Measurements from ENCODE around the gene KANSL1L. TPM values are rescaled to one million over a fixed set of nuclear protein-coding genes. Genes with fewer than 3 reads are reported as not detected.

The KANSL1L gene
- total and polyA plus RNA-seq, 2 donors (not counting 1 experiment from before 2014, with no cell fraction given): 7.3 to 26.1 TPM

- Histone ChIP-seq H4K20me1 (ENCODE audit: control insufficient read depth, extremely low read depth, insufficient read depth, low read length) (no peaks in the 10 kb centered on the region), H3K4me2 (ENCODE audit: extremely low read depth, insufficient read depth, low read length) (peak overlapping the region; percentile 86), H3K4me3 (replicated peaks in 1 of 4; ENCODE audit: control extremely low read depth in 1 of 4, insufficient read depth in 1 of 4, low read depth in 3 of 4, low read length in 4 of 4) (peak overlapping the region; percentile 68 to 90 (median 70)), H3K9ac (ENCODE audit: insufficient read depth, low read length) (peak overlapping the region; percentile 93), H3K36me3 (ENCODE audit: control insufficient read depth, insufficient read depth, low read length) (no peaks in the 10 kb centered on the region), H3K79me2 (ENCODE audit: control insufficient read depth, insufficient read depth, low read length) (peaks cover 30% of the 10 kb centered on the region), H3K9me3 (ENCODE audit: control insufficient read depth, insufficient read depth, low read depth, low read length) (no peaks in the 10 kb centered on the region), H3K27ac (ENCODE audit: insufficient read depth, low read length) (peak overlapping the region; percentile 98), H2AFZ (ENCODE audit: low read length) (peak overlapping the region; percentile 68), H3K4me1 (ENCODE audit: control insufficient read depth, extremely low read depth, insufficient read depth, low read length) (peaks cover 2% of the 10 kb centered on the region), H3K27me3 (ENCODE audit: control insufficient read depth, insufficient read depth, low read length) (no peaks in the 10 kb centered on the region)
- peak; percentile 91 to 96 for DNase-seq (ENCODE audit: low read depth in 2 of 2)
- TF ChIP-seq EZH2 (IDR thresholded peaks at IDR 0.05; ENCODE audit: low read length, missing control alignments) (no peak), CTCF (conservative IDR thresholded peaks at IDR 0.05 in 1 of 2, IDR thresholded peaks at IDR 0.05 in 1 of 2; ENCODE audit: low read depth in 1 of 2, low read length in 2 of 2) (no peak)
Observed at GRCh38 chr2:210170446-210171303, 534 bp downstream of the KANSL1L start.

- DNase-seq (ENCODE audit: low read depth in 2 of 2): no peak
- H3K36me3 ChIP-seq (ENCODE audit: control insufficient read depth, insufficient read depth, low read length): no peaks in the 10 kb centered on the region
- peak overlapping the region; percentile 0 for H2AFZ ChIP-seq (ENCODE audit: low read length)
- no peaks in the 10 kb centered on the region for H4K20me1 ChIP-seq (ENCODE audit: control insufficient read depth, extremely low read depth, insufficient read depth, low read length)
- H3K27ac ChIP-seq (ENCODE audit: insufficient read depth, low read length): peak overlapping the region; percentile 98
- peak overlapping the region; percentile 86 for H3K4me2 ChIP-seq (ENCODE audit: extremely low read depth, insufficient read depth, low read length)
- no peaks in the 10 kb centered on the region for H3K27me3 ChIP-seq (ENCODE audit: control insufficient read depth, insufficient read depth, low read length)
- peaks cover 2% of the 10 kb centered on the region for H3K4me1 ChIP-seq (ENCODE audit: control insufficient read depth, extremely low read depth, insufficient read depth, low read length)
- H3K9me3 ChIP-seq (ENCODE audit: control insufficient read depth, insufficient read depth, low read depth, low read length): no peaks in the 10 kb centered on the region
- H3K79me2 ChIP-seq (ENCODE audit: control insufficient read depth, insufficient read depth, low read length): peaks cover 31% of the 10 kb centered on the region
- peak overlapping the region; percentile 79 for H3K9ac ChIP-seq (ENCODE audit: insufficient read depth, low read length)
- TF ChIP-seq EZH2 (IDR thresholded peaks at IDR 0.05; ENCODE audit: low read length, missing control alignments): no peak
- TF ChIP-seq CTCF (conservative IDR thresholded peaks at IDR 0.05 in 1 of 2, IDR thresholded peaks at IDR 0.05 in 1 of 2; ENCODE audit: low read depth in 1 of 2, low read length in 2 of 2): no peak
- peak overlapping the region; percentile 68 to 90 (median 70) for H3K4me3 ChIP-seq (replicated peaks in 1 of 4; ENCODE audit: control extremely low read depth in 1 of 4, insufficient read depth in 1 of 4, low read depth in 3 of 4, low read length in 4 of 4)
Observed at GRCh38 chr2:210170196-210170445, 1.1 kb downstream of the KANSL1L start.

GRCh38 chr2:210169516-210170195 lies 1.6 kb downstream of the KANSL1L start:
- TF ChIP-seq CTCF (conservative IDR thresholded peaks at IDR 0.05 in 1 of 2, IDR thresholded peaks at IDR 0.05 in 1 of 2; ENCODE audit: low read depth in 1 of 2, low read length in 2 of 2) (no peak), EZH2 (IDR thresholded peaks at IDR 0.05; ENCODE audit: low read length, missing control alignments) (no peak)
- H3K79me2 ChIP-seq (ENCODE audit: control insufficient read depth, insufficient read depth, low read length): peaks cover 31% of the 10 kb centered on the region
- no peaks in the 10 kb centered on the region for H3K36me3 ChIP-seq (ENCODE audit: control insufficient read depth, insufficient read depth, low read length)
- H3K4me1 ChIP-seq (ENCODE audit: control insufficient read depth, extremely low read depth, insufficient read depth, low read length): peaks cover 2% of the 10 kb centered on the region
- peak; percentile 78 to 85 for DNase-seq (ENCODE audit: low read depth in 2 of 2)
- peak overlapping the region; percentile 98 for H3K27ac ChIP-seq (ENCODE audit: insufficient read depth, low read length)
- H4K20me1 ChIP-seq (ENCODE audit: control insufficient read depth, extremely low read depth, insufficient read depth, low read length): no peaks in the 10 kb centered on the region
- H3K9me3 ChIP-seq (ENCODE audit: control insufficient read depth, insufficient read depth, low read depth, low read length): no peaks in the 10 kb centered on the region
- peak overlapping the region; percentile 0 for H2AFZ ChIP-seq (ENCODE audit: low read length)
- no peaks in the 10 kb centered on the region for H3K27me3 ChIP-seq (ENCODE audit: control insufficient read depth, insufficient read depth, low read length)
- H3K9ac ChIP-seq (ENCODE audit: insufficient read depth, low read length): peak overlapping the region; percentile 79
- H3K4me3 ChIP-seq (replicated peaks in 1 of 4; ENCODE audit: control extremely low read depth in 1 of 4, insufficient read depth in 1 of 4, low read depth in 3 of 4, low read length in 4 of 4): peak overlapping the region; percentile 68 to 90 (median 70)
- peak overlapping the region; percentile 86 for H3K4me2 ChIP-seq (ENCODE audit: extremely low read depth, insufficient read depth, low read length)

Data from fibroblast of lung (primary cell).